NCI-H1930 (cell line): Measurements from ENCODE around the gene GAP43.

Source experiments
- DNase-seq, 2 experiments: peaks; one replicate each; lab custom pipeline; 2025; lab: John Stamatoyannopoulos, UW

Gene GAP43

GRCh38 chr3:115627180-115628074 lies 4.1 kb downstream of the GAP43 start:
- no peak for DNase-seq

GRCh38 chr3:115628075-115628412 lies 4.7 kb downstream of the GAP43 start:
- no peak for DNase-seq

DNA sequence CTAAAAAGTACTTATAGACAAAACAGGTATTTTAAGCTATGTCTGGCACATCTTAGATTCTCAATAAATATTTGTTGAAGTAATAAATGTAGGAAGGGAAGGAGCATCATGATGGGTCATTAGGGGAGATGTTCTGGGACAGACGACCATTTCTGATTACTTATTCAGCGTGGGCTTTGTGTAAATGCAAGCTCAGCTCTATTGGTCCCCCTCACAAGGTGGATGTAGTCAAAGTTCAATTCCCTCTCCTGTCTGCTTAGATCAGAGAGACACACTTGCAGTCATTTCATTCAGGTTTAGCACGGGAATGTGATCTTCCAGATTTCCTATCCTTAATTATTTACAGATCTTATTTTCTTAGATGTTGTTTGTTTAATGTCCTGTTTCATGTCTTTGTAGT lies 7.5 kb downstream of the GAP43 start:
- no peak for DNase-seq

- DNase-seq = no peak
Measured at GRCh38 chr3:115632026-115632425, 8.7 kb downstream of the GAP43 start.

DNA sequence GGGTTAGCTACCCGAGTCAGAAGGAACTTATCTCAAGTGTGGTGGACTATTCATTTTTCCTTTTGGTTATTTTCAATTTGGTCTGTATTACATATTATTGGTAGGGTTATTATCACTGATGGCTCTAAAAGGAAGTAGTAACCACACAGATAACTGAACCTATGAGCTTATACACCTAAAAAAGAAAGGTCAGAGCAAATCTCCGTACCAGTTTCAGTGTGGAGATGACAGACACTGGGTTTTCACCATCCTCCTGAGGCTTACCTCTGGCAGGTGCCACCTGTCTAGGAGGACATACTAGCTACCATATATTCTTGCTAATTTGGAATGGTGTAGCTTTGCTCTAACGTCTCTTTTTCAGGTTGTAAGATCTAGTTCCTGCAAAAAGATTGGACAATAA lies 10.2 kb downstream of the GAP43 start:
- no peak for DNase-seq

- no peak for DNase-seq
Measured at GRCh38 chr3:115634052-115634451, 10.7 kb downstream of the GAP43 start.

- DNase-seq = no peak
Measured at GRCh38 chr3:115635406-115635805, 12.1 kb downstream of the GAP43 start.

- DNase-seq = no peak
Measured at GRCh38 chr3:115638241-115638640, 14.9 kb downstream of the GAP43 start.

GRCh38 chr3:115638991-115639390 lies 15.7 kb downstream of the GAP43 start:
- DNase-seq = no peak

GRCh38 chr3:115644391-115644790 lies 21.1 kb downstream of the GAP43 start:
- no peak for DNase-seq

DNA sequence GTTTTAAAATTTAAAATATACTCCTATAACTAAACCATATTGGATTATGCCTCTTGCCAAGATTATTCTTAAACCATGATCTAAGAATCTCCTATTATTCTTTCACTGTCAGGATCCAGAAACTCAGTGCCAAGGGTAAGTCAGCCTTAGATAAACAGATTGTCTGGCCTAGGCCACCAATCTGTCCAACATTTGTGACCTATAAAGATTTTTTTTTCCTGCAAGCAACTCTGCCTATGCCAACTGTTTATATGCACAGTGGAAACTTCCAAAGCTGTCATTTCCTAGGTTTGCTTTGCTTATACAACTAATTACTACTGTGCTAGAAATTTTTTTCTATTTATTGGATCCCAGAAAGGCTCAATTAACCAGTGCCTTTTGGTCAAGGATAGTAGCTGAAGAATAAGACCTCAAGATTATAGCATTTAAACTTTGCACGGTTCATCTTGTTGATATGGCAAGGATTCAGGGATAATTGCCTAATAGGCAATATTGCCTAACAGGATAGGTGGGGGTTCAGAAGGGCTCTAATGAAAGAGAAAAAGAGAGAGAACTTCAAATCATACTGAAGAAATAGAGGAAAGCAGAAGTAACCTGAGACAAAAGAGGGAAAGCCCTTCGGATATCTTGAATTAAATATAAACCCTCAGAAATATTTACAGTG lies 22.8 kb downstream of the GAP43 start:
- DNase-seq = no peak

DNA sequence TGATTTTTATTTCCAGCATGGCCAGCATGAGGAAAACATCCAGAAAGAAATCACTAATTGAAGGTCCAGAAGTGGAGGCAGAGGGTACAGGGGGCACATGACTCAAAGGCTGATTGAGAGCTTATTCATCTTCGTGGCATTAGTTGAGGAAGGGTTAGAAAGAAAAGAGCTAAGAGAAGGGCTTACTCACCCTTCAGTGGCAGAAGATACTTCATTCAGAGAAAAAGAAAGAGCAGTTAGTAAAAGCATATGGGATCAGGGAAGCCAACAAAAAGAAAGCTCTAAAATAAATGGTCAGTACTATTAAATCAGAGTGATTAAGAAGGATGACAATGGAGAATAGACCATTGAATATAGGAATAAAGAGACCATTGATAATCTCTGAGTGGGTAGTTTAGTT lies 25.2 kb downstream of the GAP43 start:
- no peak for DNase-seq

GRCh38 chr3:115651087-115651486 lies 27.8 kb downstream of the GAP43 start:
- DNase-seq = no peak

- no peak for DNase-seq
Measured at GRCh38 chr3:115651599-115651998, 28.3 kb downstream of the GAP43 start.

- DNase-seq = no peak
Measured at GRCh38 chr3:115652738-115653137, 29.4 kb downstream of the GAP43 start.

- no peak for DNase-seq
Measured at GRCh38 chr3:115655761-115656282, 32.5 kb downstream of the GAP43 start.

- no peak for DNase-seq
Measured at GRCh38 chr3:115657168-115657567, 33.9 kb downstream of the GAP43 start.

DNA sequence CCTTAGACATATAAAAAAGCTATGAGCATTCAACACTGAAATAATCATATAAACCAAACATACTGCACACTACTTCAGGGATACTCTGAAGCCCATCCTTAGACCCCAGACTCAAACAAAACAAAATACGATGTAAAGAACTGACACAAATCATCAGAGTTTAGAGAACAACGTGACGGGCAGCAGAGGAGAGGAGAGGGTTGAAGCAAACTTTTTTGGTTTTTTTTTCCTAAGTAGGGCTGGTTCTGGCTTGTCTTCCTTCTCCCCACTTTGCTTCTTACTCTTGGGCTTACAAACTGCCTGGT lies 34.7 kb downstream of the GAP43 start:
- DNase-seq = no peak

DNA sequence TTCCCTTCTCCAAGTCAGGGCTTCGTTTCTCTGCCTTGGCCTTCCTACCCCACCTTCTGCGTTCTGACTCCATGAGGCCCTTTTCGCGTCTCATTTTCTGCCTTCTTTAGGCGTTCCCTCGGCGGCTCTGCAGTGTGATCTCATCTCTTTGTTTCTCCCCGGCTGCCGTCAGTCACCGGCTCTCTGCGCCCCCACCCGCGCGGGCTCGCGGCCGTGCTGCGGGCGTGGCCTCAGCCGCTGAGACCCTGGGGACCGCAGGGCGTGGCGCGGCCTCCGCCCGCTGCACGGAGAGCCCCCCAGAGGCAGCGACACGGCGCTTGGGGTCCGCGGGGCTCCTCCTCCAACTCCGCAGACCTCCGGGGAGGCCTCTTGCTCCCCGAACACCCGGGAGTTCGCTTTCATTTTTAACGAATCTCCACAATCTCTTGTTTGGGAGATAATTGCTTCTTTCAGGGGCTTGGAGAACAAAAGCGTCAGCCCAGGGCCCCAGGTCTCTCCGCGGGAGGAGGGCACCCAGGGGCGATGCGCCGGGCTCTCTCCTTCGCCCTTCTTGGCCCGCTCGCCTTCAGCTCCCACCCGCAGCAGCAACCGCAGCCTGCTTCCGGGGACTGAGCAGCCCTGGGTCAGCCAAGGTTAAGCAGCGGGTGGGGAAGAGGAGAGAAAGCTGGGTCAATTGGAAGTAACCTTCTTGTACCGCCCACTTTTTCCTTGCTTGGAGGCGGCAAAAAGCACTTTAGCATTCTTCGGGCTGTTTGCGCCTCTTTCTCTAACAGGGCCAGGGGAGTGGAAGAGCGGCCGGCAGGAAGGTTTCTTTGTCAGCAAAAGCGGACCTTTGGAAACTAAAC lies 35.2 kb downstream of the GAP43 start:
- DNase-seq = peak; percentile 66 to 85

DNA sequence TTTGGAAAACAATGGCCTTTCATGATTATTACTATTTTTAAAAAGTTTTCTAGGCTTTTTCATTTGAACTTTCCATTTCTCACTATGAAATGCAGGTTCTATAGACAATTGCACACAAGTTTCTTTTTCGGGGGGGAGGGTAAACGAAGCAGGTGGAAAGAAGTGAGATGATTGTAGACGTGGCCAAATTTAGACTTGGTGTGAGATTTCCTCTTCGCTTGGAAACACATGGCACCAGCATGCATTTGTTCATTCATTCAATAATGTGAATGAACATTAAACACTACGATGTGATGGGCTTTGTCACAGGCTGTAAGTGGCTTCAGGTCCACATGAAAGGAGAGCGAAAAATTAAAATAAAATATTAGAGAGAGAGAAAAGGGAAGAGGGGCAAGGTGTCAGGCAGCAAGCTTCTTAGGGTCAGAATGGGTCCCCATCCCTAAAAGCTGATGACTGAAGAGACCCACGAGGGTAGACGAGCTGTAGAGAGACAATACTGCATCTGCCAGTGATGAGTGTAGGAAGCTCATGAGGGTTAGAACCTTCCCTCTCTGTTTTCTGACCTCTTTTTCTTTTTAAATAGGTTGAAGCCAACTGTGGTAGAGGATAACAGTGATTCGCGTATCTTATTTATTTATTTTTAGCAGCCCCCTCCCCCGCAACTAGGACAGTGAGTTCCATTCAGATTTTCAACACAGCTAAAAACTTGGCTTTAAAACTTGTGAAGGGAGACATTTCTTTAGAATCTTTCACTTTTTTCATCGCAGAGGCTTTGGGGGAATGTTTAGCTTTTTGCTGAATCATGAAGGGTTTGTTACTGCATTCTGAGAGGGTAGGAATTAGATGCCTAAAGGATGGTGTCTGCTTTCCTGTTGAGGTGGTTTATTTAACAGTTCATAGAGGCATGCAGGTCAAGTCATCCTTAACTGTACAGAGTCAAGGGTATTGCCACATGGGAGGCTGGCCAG lies 36.2 kb downstream of the GAP43 start:
- no peak for DNase-seq

DNA sequence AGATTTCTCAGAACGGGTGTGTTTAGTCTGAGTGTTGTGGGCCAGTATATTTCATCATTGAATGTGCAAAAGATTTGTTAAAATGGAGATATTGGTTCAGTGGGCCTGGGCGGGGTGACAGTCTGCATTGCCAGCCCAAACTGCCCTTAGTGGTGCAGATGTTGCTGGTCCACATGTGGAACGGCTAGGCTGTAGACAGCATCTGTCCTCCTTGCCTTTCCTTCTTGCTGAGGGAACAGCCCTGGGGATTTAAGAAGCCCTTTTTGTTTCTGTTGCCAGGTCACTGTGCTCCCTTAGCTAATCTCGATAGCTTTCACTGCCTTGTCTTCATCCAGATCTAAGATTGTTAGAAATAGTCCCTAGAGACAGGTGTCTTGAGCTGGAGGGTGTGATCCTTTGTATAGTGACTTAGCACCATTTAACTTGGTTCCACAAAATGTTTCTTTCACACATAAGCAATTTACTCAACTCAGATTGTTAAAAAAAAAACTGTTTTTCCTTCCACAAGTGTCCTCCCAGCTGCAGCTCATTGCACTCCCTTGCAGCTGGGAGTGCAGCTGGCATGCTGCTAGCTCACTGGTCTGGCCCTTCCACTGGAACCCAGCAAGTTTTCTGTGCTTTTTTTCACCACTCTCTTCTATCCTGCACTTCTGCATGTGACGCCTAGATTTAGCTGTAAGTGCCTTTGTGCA lies 37.5 kb downstream of the GAP43 start:
- DNase-seq = no peak
